Measurements from ENCODE around the gene VOPP1. TPM values are rescaled to one million over a fixed set of nuclear protein-coding genes. Genes with fewer than 3 reads are reported as not detected.

VOPP1 gene
- polyA plus RNA-seq, 1 experiment: 88.4 TPM

DNA sequence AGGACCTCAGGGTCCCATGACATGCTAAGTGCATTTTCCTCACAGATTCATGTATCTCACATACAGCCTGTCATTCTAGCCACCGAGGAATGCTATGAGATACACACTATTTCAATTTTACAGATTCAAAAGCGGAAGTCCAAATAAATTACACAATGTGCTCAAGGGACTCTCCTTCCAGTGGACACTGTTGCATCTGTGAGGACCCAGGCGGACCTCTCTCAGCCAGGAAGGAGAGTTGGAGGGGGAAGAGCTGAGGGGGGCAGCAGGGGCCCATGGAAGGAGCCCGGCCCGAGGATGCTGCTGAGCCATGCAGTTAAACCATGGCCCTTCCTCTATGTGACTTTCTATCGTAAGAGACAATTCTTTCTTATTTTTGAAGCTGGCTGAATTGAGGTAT lies 93.6 kb downstream of the VOPP1 start:
- H3K27ac ChIP-seq (ENCODE audit: low read depth, low read length): peak overlapping the region; percentile 84
- CTCF ChIA-PET: interaction anchor here (0.6 to 0.8 kb wide), 2 partner anchors 24 to 223 kb away, joined by 3 read pairs; no protein-coding TSS in a partner anchor
- TF ChIP-seq, protein P1, sequence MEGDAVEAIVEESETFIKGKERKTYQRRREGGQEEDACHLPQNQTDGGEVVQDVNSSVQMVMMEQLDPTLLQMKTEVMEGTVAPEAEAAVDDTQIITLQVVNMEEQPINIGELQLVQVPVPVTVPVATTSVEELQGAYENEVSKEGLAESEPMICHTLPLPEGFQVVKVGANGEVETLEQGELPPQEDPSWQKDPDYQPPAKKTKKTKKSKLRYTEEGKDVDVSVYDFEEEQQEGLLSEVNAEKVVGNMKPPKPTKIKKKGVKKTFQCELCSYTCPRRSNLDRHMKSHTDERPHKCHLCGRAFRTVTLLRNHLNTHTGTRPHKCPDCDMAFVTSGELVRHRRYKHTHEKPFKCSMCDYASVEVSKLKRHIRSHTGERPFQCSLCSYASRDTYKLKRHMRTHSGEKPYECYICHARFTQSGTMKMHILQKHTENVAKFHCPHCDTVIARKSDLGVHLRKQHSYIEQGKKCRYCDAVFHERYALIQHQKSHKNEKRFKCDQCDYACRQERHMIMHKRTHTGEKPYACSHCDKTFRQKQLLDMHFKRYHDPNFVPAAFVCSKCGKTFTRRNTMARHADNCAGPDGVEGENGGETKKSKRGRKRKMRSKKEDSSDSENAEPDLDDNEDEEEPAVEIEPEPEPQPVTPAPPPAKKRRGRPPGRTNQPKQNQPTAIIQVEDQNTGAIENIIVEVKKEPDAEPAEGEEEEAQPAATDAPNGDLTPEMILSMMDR (IDR thresholded peaks at IDR 0.05; ENCODE audit: low read depth, low read length): no peak

DNA sequence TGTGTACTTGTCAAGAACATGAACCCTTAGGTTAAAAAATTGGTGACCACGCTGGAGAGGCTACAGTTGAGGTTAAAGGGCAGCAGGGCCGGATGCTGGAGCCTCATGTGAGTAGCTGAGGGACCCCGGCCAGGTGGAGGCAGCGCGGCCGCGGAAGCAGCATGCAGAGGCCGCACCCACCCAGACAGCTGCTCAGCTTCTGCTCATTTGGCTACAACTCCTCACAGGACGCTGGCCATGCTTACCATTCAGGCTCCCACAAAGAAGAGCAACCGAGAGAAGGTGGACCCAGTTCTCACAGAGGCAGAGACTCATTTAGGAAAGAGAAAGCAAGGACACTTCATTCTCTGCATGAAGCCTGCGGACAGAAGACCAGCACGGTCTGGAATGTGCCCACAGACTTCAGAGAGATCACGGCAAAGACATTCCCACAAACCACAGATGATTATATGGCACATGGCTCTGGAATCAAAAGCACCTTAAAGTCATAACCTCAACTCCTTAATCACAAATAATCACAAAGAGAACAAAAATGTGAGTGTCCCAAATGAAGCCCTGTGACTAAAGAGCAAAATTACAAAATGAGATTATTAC lies 94.4 kb downstream of the VOPP1 start:
- TF ChIP-seq, protein P1 (IDR thresholded peaks at IDR 0.05; ENCODE audit: low read depth, low read length): no peak
- Histone ChIP-seq H3K4me3 (ENCODE audit: low read depth, low read length) (peak overlapping the region; percentile 27), H3K9me3 (ENCODE audit: control insufficient read depth, insufficient read depth, low read length) (no peaks in the 10 kb centered on the region; the same call in 1 of the 2 replicates), H3K27me3 (ENCODE audit: control insufficient read depth, insufficient read depth, low read length) (no peaks in the 10 kb centered on the region), H3K27ac (ENCODE audit: low read depth, low read length) (peak overlapping the region; percentile 84)
- peak; percentile 82 for DNase-seq (ENCODE audit: low read depth, low spot score)
- ChIA-PET CTCF (no interaction called here), POLR2A (interaction anchor here (0.6 kb wide), 1 partner anchor 587 kb away, joined by 4 read pairs; no protein-coding TSS in a partner anchor)

More for the DNA sequence above, 93.6 kb downstream of the VOPP1 start:
- Histone ChIP-seq H3K4me3 (ENCODE audit: low read depth, low read length) (peak overlapping the region; percentile 10; the same call in 1 of the 2 replicates), H3K27me3 (ENCODE audit: control insufficient read depth, insufficient read depth, low read length) (no peaks in the 10 kb centered on the region), H3K9me3 (ENCODE audit: control insufficient read depth, insufficient read depth, low read length) (no peaks in the 10 kb centered on the region)
- POLR2A ChIA-PET: interaction anchor here (0.7 to 0.9 kb wide), 2 partner anchors 56 to 90 kb away, joined by 3 read pairs; no protein-coding TSS in a partner anchor
- DNase-seq (ENCODE audit: low read depth, low spot score): no peak

DNA sequence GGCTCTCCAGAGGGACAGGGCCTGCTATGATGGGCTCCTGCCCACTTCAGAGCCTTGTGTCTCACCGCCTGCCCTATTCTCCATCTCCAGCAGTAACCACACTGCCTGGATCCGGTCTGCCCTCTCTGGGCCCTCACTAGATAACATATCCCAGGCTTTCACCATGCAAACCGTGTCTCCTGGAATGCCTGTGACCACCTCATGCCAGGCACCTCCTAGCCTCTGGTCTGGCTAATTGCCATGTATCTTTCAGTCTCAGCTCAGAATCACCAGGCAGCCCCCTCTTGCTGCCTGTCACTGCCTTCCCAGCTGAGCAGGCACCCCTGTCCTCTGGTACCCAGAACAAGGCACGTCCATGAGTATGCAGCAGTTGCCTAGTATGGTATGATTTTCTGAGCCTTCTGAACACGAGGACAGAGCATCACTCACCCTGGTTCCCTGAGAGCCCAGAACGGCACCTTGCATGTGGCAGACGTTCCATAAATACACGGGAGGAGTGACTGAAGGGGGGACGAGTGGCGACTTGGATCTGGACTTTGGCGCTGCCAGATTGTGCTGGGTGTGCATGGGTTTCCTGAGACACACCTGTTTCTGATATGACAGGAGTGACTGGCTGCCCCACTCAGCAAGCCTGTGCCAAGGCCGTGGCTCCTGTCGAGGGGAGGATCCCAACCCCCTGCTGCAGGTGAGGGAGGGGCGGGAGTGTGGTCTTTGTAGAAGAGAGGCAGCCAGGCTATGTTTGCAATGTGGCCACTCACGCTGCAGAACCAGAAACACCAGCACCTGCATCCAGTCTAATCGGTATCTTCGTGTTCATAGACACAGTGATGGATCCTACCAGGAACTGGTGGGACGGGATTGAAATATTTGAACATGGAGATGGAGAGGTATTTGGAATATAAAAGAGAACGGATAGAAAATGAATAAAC lies 95.2 kb downstream of the VOPP1 start:
- Histone ChIP-seq H3K9me3 (ENCODE audit: control insufficient read depth, insufficient read depth, low read length) (no peaks in the 10 kb centered on the region; the same call in 1 of the 2 replicates), H3K27ac (ENCODE audit: low read depth, low read length) (no peak overlapping the region), H3K4me3 (ENCODE audit: low read depth, low read length) (no peak overlapping the region), H3K27me3 (ENCODE audit: control insufficient read depth, insufficient read depth, low read length) (no peaks in the 10 kb centered on the region)
- TF ChIP-seq, protein P1 (IDR thresholded peaks at IDR 0.05; ENCODE audit: low read depth, low read length): no peak
- CTCF ChIA-PET: no interaction called here
- POLR2A ChIA-PET: interaction anchor here (0.6 kb wide), 1 partner anchor 588 kb away, joined by 4 read pairs; no protein-coding TSS in a partner anchor
- no peak for DNase-seq (ENCODE audit: low read depth, low spot score)

DNA sequence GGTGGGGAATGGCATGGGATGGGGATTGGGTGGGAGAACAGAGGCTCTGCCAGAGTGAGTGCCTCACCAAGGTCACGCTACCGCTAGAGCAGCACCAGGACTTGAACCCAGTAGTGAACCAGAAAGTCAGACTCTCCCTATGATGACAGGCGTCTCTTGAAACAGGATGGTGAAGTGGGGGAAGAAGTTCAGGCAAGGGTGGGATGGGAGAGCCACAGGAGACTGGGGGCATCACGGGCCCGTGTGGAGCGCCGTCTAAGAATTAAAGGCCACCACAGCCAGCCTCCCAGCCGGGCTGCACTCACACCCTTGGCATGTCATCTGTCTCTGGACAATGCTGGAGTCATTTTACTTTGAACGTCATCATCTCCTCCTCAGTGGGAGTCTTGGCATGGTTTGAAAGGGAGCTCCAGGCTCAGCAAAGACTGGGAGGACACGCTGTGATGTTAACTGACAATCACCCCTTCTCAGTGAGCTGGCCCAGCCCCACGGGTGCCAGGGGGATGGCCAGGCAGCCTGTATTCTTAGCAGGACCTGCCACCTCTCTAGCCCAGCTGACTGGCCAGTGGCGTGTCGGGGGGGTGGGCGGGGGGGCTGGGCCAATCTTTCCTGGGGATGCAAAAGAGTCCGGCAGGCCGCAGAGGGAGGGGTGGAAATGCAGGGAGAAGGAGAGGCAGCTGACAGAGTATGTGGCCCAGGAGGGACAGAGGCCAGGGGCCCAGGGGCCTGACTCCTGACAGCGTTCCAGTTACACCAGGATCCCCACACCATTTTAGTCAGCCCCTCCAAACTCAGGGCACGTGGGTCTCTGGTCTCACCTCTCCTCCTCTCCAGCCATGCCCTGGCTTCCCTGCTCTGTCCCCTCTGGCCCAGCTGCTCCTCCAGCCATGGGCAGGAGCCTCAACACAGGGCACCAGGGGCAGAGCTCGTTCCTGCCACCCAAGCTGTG lies 96.2 kb downstream of the VOPP1 start:
- peak overlapping the region; percentile 11 for H3K27ac ChIP-seq (ENCODE audit: low read depth, low read length)
- DNase-seq (ENCODE audit: low read depth, low spot score): peak; percentile 26
- TF ChIP-seq, protein P1 (IDR thresholded peaks at IDR 0.05; ENCODE audit: low read depth, low read length): no peak
- ChIA-PET POLR2A (no interaction called here), CTCF (no interaction called here)
- H3K27me3 ChIP-seq (ENCODE audit: control insufficient read depth, insufficient read depth, low read length): no peaks in the 10 kb centered on the region
- no peaks in the 10 kb centered on the region; the same call in 1 of the 2 replicates for H3K9me3 ChIP-seq (ENCODE audit: control insufficient read depth, insufficient read depth, low read length)
- H3K4me3 ChIP-seq (ENCODE audit: low read depth, low read length): no peak overlapping the region
